GM13976 (cell line): ENCODE data around the gene ITGB3.

ENCODE experiments used
- DNase-seq: peaks from one replicate; pipeline ENCODE4 v3.0.0; 2012; ENCODE audit warnings: low spot score
- in situ Hi-C: fragments of 300-500 bp; cut with MboI; formaldehyde crosslinking; loops from one replicate; pipeline ENCODE4 v1.12.0; 2022; ENCODE audit warnings: low sequenced_read_pairs, mixed read lengths, inconsistent platforms; ENCODE audit not compliant: unreplicated experiment
- TF ChIP-seq, protein P1 (sequence below): IDR thresholded peaks from 2 replicates; pipeline ENCODE4 v1.5.1; 2012; ENCODE audit warnings: borderline replicate concordance, mild to moderate bottlenecking; ENCODE audit not compliant: insufficient read depth; ENCODE audit errors: extremely low read depth, missing control alignments, control extremely low read depth

The ITGB3 gene

DNA sequence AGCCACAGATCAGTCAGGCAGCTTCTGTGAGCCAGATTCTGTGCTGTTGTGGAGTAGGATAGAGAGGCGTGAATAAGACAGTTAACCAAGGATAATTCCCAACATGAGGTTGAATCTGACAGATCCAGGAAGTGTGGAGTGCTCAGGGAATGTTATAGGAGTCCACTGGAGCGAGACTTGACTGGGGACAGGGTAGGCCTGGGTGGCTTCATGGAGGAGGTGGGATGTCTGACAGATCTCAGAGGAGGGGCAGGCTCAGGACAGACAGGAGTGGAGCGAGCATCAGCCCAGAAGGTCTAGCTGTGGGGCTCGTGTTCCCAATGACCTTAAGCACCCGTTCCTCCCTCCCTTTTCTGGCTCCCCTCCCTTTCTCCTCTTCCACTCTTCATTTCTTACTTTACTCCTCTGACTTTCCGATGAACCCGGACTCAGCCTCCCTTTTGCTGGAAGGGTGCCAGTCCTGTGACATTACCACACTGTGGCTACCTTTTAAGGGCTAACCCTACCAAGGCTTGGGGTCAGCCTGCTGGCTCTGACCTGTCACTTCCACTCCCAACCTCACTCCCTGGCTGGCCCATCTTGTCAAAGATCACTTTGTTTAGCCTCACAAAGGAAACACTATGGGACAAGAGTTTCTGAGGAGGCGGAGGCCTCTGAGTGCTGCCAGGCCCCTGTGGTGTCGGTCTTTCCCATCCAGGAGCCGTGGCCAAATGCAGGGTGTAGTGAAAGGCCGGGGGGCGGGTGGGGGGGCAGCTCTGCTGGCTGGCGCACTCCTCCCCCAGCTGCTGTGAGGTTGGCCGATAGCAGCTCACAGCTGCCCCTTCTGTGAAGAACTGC is 41.6 kb downstream of the ITGB3 start:
- in situ Hi-C loops = no loop called here
- DNase-seq = no peak
- TF ChIP-seq, protein P1, sequence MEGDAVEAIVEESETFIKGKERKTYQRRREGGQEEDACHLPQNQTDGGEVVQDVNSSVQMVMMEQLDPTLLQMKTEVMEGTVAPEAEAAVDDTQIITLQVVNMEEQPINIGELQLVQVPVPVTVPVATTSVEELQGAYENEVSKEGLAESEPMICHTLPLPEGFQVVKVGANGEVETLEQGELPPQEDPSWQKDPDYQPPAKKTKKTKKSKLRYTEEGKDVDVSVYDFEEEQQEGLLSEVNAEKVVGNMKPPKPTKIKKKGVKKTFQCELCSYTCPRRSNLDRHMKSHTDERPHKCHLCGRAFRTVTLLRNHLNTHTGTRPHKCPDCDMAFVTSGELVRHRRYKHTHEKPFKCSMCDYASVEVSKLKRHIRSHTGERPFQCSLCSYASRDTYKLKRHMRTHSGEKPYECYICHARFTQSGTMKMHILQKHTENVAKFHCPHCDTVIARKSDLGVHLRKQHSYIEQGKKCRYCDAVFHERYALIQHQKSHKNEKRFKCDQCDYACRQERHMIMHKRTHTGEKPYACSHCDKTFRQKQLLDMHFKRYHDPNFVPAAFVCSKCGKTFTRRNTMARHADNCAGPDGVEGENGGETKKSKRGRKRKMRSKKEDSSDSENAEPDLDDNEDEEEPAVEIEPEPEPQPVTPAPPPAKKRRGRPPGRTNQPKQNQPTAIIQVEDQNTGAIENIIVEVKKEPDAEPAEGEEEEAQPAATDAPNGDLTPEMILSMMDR = no peak

- no peak for DNase-seq
- TF ChIP-seq, protein P1 = no peak
- in situ Hi-C loops = no loop called here
These were observed 42.2 kb downstream of the ITGB3 start for GRCh38 chr17:47295874-47296255.

DNA sequence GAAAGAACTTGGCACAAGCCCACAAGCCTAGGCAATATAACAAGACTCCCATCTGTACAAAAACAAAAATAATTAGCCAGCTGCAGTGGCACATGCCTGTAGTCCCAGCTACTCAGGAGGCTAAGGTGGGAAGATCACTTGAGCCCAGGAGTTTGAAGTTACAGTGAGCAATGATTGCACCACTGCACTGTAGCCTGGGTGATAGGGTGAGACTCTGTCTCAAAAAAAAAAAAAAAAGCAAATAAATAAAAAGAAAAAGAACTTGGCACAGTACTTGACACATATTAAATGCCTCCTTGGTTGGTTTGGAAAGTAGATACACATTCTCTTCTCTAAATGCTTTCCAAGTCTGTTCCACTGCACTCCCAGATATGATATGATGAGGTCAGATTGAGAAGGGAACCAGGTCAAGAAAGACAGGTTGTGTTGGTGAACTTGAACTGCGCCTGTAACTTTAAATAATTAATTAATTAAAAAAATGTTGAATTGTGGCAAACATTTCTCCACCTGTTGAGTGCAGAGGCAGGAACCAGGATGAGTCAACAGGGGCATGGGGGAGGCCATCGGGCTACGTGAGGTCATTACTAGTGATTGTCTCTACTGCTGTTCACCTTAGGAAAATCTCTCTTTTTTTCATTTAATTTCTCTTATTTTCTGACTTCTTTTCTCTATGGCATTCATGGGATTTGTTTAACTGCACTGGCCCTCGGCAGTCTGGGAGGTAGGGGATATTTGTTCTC is 44.2 kb downstream of the ITGB3 start:
- in situ Hi-C loops = no loop called here
- TF ChIP-seq, protein P1 = no peak
- DNase-seq = no peak

DNA sequence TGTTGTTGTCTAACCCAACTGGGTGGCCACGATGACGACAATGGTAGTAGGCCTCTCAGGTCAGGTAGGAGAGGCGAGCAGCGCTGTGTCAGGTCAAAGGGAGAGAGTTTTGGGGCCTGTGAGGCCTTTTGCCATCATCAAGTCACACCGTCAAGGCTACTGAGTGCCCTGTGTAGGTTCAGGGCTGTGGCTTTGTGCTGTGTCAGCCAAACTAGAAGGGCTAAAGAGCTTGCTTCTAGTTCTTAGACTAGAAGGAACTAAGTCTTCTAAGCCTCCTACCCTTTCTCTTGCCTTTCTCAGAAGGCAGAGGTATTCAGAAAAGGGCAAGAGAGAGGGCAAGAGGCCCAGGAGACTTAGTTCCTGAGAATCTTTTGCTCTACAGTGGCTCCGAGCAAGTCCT is 45.1 kb downstream of the ITGB3 start:
- DNase-seq = no peak
- in situ Hi-C loops = no loop called here
- TF ChIP-seq, protein P1 = no peak

DNA sequence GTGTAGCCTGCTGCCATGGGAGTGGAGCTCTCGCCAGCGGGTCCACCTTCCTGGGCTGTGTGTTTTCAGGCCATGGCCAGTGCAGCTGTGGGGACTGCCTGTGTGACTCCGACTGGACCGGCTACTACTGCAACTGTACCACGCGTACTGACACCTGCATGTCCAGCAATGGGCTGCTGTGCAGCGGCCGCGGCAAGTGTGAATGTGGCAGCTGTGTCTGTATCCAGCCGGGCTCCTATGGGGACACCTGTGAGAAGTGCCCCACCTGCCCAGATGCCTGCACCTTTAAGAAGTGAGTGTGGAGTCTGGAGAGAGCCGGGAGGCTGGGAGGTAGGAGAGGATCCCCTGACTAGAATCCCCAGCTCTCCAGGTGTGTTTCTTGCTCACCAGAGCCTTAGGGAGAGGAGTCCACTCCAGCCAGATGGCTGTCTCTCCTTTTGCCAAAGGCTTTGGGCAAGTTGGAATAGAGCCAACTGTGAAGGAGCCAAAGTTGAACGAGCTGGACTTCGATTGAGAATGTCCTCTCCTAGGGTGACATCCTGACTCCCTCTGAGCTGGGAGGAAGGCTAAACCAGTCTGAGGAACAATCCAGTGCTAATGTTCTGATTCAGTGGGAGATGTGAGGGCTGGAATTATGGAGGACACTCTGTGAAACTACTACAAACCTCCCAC is 45.7 kb downstream of the ITGB3 start:
- in situ Hi-C loops = no loop called here
- TF ChIP-seq, protein P1 = no peak

GRCh38 chr17:47300718-47301117 is 47.1 kb downstream of the ITGB3 start:
- no peak for DNase-seq
- TF ChIP-seq, protein P1 = no peak
- in situ Hi-C loops = no loop called here

More for the DNA sequence above, 45.7 kb downstream of the ITGB3 start:
- no peak for DNase-seq
